HG03135 (cell line): ENCODE results near the gene MLF1.
"Not testable (repeated sequence)": the region's sequence is repeated elsewhere in the genome, so short reads cannot be mapped to it uniquely, and the experiment has no call there.

Experiments
- ATAC-seq: cut with Tn5 transposase; IDR thresholded peaks from one replicate; pipeline ENCODE4 v1.9.1; 2021; ENCODE audit warnings: mild to moderate bottlenecking, moderate library complexity; ENCODE audit not compliant: unreplicated experiment

Gene MLF1

GRCh38 chr3:158570999-158571702 lies at the start of gene MLF1:
Gene MLF1 (plus strand): TSS chr3:158571194. CDS start chr3:158571301, 107 bp downstream.
- ATAC-seq, result peak; percentile 99

GRCh38 chr3:158522221-158523136 lies 48.5 kb upstream of the MLF1 start:
- no peak for ATAC-seq

- no peak for ATAC-seq
Measured at GRCh38 chr3:158528076-158528674, 42.8 kb upstream of the MLF1 start.

- no peak for ATAC-seq
Measured at GRCh38 chr3:158531334-158531733, 39.7 kb upstream of the MLF1 start.

GRCh38 chr3:158532099-158532734 lies 38.8 kb upstream of the MLF1 start:
- peak; percentile 59 for ATAC-seq

- ATAC-seq, result no peak
Measured at GRCh38 chr3:158535918-158536317, 35.1 kb upstream of the MLF1 start.

GRCh38 chr3:158539414-158540014 lies 31.5 kb upstream of the MLF1 start:
- peak; percentile 63 for ATAC-seq

- ATAC-seq, result no peak
Measured at GRCh38 chr3:158540066-158540465, 30.9 kb upstream of the MLF1 start.

- ATAC-seq, result no peak
Measured at GRCh38 chr3:158548691-158549090, 22.3 kb upstream of the MLF1 start.

- ATAC-seq, result not testable (repeated sequence)
Measured at GRCh38 chr3:158549938-158550337, 21.1 kb upstream of the MLF1 start.

GRCh38 chr3:158552124-158552523 lies 18.9 kb upstream of the MLF1 start:
- no peak for ATAC-seq

GRCh38 chr3:158559504-158559903 lies 11.5 kb upstream of the MLF1 start:
- no peak for ATAC-seq

GRCh38 chr3:158560979-158561378 lies 10.0 kb upstream of the MLF1 start:
- no peak for ATAC-seq

- no peak for ATAC-seq
Measured at GRCh38 chr3:158562674-158563073, 8.3 kb upstream of the MLF1 start.

GRCh38 chr3:158563076-158563475 lies 7.9 kb upstream of the MLF1 start:
- ATAC-seq, result no peak

GRCh38 chr3:158565076-158565475 lies 5.9 kb upstream of the MLF1 start:
- no peak for ATAC-seq

GRCh38 chr3:158568784-158569183 lies 2.2 kb upstream of the MLF1 start:
- no peak for ATAC-seq

GRCh38 chr3:158569794-158570193 lies 1.2 kb upstream of the MLF1 start:
- ATAC-seq, result no peak

- no peak for ATAC-seq
Measured at GRCh38 chr3:158571969-158572765, 1.2 kb downstream of the MLF1 start.

GRCh38 chr3:158572766-158573060 lies 1.7 kb downstream of the MLF1 start:
- no peak for ATAC-seq
